ENCODE data around the gene HSCB.

DNA sequence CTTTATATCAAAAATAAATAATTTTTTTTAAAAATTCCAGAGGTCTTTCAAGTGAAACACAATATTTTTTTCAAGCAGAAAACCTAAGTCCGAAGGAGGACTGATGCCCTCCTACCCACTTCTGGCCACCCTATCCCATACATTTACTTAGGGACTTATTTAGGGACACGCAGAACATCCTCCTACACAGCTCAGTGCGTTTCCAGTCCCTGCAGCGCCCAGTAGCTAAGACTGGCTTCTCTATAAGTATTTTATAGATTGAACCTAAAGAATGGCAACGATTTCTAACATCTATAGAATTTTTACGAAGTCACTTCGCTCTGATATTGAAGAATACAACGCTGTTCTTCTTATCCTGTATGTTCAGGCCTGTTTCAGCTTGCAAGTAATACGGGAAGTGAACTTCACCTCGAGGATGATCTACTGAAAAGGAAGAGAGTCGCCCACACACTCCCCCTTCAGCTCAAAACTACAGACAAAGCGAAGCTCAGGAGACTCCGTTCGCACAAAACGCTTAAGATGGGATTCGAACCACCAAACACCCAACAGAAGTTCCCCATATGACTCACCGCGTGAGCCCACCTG is 547 bp upstream of the HSCB start:
- TF ChIP-seq, protein P1, sequence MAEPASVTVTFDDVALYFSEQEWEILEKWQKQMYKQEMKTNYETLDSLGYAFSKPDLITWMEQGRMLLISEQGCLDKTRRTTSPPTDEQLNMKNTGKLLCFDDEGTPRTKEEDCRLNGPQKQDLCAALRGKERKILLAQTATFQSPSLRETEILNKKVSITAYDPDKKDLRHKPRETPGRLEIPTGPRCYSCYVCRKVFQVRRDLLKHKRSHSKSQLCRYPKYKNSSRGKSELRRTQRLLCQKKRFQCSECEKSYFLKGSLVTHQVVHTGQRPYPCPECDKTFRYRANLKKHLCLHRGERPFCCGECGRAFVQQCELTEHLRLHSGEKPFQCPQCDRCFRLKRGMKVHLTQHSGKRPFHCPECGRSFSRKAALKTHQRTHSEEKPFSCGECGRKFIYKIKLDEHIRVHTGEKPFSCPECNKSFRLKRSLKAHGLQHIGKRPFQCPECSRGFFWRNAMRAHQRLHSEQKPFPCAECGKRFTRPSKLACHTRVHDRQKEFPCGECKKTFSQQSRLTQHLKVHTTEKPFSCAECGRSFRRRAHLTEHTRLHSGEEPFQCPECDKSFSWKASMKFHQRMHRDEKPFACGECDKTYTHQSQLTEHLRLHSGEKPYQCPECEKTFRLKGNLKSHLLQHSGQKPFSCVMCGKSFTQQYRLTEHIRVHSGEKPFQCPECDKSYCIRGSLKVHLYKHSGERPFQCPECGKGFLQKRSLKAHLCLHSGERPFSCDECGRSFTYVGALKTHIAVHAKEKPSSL (CRISPR knock-in tag; conservative IDR thresholded peaks at IDR 0.05), result no peak
- TF ChIP-seq TEAD1 (CRISPR knock-in tag; IDR thresholded peaks at IDR 0.05), result no peak
- TF ChIP-seq, protein P2, sequence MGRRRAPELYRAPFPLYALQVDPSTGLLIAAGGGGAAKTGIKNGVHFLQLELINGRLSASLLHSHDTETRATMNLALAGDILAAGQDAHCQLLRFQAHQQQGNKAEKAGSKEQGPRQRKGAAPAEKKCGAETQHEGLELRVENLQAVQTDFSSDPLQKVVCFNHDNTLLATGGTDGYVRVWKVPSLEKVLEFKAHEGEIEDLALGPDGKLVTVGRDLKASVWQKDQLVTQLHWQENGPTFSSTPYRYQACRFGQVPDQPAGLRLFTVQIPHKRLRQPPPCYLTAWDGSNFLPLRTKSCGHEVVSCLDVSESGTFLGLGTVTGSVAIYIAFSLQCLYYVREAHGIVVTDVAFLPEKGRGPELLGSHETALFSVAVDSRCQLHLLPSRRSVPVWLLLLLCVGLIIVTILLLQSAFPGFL (CRISPR knock-in tag; IDR thresholded peaks at IDR 0.05; ENCODE audit: borderline replicate concordance), result no peak
- TF ChIP-seq NFYB (CRISPR knock-in tag; conservative IDR thresholded peaks at IDR 0.05; ENCODE audit: low read depth), result no peak
- TF ChIP-seq, protein P3, sequence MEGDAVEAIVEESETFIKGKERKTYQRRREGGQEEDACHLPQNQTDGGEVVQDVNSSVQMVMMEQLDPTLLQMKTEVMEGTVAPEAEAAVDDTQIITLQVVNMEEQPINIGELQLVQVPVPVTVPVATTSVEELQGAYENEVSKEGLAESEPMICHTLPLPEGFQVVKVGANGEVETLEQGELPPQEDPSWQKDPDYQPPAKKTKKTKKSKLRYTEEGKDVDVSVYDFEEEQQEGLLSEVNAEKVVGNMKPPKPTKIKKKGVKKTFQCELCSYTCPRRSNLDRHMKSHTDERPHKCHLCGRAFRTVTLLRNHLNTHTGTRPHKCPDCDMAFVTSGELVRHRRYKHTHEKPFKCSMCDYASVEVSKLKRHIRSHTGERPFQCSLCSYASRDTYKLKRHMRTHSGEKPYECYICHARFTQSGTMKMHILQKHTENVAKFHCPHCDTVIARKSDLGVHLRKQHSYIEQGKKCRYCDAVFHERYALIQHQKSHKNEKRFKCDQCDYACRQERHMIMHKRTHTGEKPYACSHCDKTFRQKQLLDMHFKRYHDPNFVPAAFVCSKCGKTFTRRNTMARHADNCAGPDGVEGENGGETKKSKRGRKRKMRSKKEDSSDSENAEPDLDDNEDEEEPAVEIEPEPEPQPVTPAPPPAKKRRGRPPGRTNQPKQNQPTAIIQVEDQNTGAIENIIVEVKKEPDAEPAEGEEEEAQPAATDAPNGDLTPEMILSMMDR (IDR thresholded peaks at IDR 0.05), result no peak
- TF ChIP-seq, protein P4, sequence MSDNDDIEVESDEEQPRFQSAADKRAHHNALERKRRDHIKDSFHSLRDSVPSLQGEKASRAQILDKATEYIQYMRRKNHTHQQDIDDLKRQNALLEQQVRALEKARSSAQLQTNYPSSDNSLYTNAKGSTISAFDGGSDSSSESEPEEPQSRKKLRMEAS (CRISPR knock-in tag; IDR thresholded peaks at IDR 0.05), result no peak; the same call in 1 of the 2 replicates
- no peak for TF ChIP-seq RELA (CRISPR knock-in tag; IDR thresholded peaks at IDR 0.05; ENCODE audit: borderline replicate concordance)
- TF ChIP-seq, protein P5, sequence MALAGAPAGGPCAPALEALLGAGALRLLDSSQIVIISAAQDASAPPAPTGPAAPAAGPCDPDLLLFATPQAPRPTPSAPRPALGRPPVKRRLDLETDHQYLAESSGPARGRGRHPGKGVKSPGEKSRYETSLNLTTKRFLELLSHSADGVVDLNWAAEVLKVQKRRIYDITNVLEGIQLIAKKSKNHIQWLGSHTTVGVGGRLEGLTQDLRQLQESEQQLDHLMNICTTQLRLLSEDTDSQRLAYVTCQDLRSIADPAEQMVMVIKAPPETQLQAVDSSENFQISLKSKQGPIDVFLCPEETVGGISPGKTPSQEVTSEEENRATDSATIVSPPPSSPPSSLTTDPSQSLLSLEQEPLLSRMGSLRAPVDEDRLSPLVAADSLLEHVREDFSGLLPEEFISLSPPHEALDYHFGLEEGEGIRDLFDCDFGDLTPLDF (CRISPR knock-in tag; IDR thresholded peaks at IDR 0.05), result no peak
- TF ChIP-seq, protein P6, sequence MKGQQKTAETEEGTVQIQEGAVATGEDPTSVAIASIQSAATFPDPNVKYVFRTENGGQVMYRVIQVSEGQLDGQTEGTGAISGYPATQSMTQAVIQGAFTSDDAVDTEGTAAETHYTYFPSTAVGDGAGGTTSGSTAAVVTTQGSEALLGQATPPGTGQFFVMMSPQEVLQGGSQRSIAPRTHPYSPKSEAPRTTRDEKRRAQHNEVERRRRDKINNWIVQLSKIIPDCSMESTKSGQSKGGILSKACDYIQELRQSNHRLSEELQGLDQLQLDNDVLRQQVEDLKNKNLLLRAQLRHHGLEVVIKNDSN (CRISPR knock-in tag; IDR thresholded peaks at IDR 0.05), result no peak
